Dendritic cell treated with granulocyte-macrophage colony-stimulating factor and Interleukin-4, amounts not matched to agents 40 ng/mL and 50 ng/mL, for 4 days (primary cell): ENCODE results near the gene TCF15.
"Not testable (repeated sequence)": the region's sequence is repeated elsewhere in the genome, so short reads cannot be mapped to it uniquely, and the experiment has no call there.

Source experiments
- H3K27ac Mint-ChIP-seq: one replicate; pipeline ENCODE4 v1.8.0; 2022; ENCODE audit warnings: mild to moderate bottlenecking, mixed read lengths
- H3K27me3 Mint-ChIP-seq: one replicate; pipeline ENCODE4 v1.8.0; 2022; ENCODE audit warnings: mild to moderate bottlenecking, mixed read lengths
- H3K36me3 Mint-ChIP-seq: one replicate; pipeline ENCODE4 v1.8.0; 2022; ENCODE audit warnings: low read depth, mixed read lengths
- H3K4me1 Mint-ChIP-seq: one replicate; pipeline ENCODE4 v1.8.0; 2022; ENCODE audit warnings: low read depth, mixed read lengths
- H3K4me3 Mint-ChIP-seq: one replicate; pipeline ENCODE4 v1.8.0; 2022; ENCODE audit warnings: mild to moderate bottlenecking, moderate library complexity, mixed read lengths
- H3K9me3 Mint-ChIP-seq: one replicate; pipeline ENCODE4 v1.8.0; 2022; ENCODE audit warnings: mixed read lengths
- intact Hi-C: fragments of 100-400 bp; cut with micrococcal nuclease; formaldehyde crosslinking; loops from one replicate; pipeline ENCODE4 v1.15.0; 2022

The TCF15 gene

DNA sequence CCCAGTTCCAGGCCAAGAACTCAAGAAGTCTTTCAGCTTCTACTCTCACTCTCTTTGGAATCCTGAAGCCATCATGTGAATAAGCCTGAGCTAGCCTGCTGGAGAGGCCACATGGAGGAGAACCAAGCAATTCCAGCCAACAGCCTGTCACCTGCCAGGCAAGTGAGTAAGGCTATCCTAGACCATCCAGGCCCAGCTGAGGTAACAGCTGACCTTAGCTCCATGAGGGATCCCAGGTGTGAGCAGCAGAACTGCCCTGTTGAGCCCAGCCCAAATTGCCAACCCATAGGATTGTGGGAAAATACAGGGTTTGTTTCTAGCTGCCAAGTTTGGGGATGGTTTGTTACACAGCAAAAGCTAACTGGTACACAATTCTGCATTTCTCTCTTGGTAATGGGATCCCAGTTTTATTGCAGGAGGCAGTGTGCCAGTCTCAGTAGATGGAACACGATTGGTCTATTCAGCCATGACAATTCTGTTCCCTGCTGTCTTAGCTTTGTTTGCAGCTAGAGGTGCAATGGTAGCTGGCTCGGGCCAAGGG is 37.4 kb upstream of the TCF15 start:
- H3K4me3 Mint-ChIP-seq, result no peak overlapping the region
- H3K4me1 Mint-ChIP-seq, result peaks cover 66% of the 10 kb centered on the region
- intact Hi-C loops, result loop anchor here (10.0 kb wide), 1 partner anchor 293 kb away; no protein-coding TSS in a partner anchor
- no peaks in the 10 kb centered on the region for H3K9me3 Mint-ChIP-seq
- H3K27ac Mint-ChIP-seq, result peak overlapping the region; percentile 41
- H3K27me3 Mint-ChIP-seq, result peaks cover 17% of the 10 kb centered on the region
- H3K36me3 Mint-ChIP-seq, result peaks cover 70% of the 10 kb centered on the region

GRCh38 chr20:646868-647233 is 36.7 kb upstream of the TCF15 start:
- Mint-ChIP-seq H3K27ac (peak overlapping the region; percentile 41), H3K36me3 (peaks cover 65% of the 10 kb centered on the region), H3K27me3 (peaks cover 19% of the 10 kb centered on the region), H3K4me1 (peaks cover 59% of the 10 kb centered on the region), H3K9me3 (no peaks in the 10 kb centered on the region), H3K4me3 (no peak overlapping the region)
- intact Hi-C loops, result loop anchor here (10.0 kb wide), 1 partner anchor 292 kb away; no protein-coding TSS in a partner anchor

DNA sequence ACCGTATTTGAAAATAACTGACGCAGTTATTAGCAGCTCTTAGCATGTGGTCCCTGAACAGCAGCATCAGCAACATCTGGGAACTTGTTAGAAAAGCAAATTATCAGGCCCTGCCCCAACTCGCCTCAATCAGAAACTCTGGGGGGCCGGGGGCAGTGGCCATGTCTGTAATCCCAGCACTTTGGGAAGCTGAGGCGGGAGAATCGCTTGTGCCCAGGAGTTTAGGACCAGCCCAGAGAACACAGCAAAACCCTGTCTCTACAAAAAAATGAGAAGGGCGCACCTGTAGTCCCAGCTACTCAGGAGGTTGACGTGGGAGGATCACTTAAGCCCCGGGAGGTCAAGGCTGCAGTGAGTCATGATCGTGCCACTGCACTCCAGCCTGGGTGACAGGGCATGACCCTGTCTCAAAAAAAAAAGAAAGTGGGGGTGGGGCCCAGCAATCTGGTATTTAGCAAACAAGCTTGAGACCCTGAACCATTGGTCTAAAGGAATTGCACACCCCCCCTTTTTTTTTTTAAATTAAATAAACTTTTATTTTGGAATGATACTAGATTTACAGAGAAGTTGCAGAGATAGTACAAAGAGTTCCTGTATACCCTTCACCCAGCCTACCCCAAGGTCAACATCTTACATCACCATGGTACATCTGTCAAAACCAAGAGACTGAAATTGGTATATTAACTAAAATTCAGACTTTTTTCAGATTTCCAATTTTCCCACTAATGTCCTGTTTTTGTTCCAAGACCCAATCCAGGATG is 36.2 kb upstream of the TCF15 start:
- intact Hi-C loops, result loop anchor here (10.0 kb wide), 1 partner anchor 291 kb away; no protein-coding TSS in a partner anchor
- Mint-ChIP-seq H3K27me3 (peaks cover 22% of the 10 kb centered on the region), H3K4me1 (peaks cover 54% of the 10 kb centered on the region), H3K27ac (peak overlapping the region; percentile 73), H3K4me3 (no peak overlapping the region), H3K36me3 (peaks cover 59% of the 10 kb centered on the region), H3K9me3 (no peaks in the 10 kb centered on the region)

DNA sequence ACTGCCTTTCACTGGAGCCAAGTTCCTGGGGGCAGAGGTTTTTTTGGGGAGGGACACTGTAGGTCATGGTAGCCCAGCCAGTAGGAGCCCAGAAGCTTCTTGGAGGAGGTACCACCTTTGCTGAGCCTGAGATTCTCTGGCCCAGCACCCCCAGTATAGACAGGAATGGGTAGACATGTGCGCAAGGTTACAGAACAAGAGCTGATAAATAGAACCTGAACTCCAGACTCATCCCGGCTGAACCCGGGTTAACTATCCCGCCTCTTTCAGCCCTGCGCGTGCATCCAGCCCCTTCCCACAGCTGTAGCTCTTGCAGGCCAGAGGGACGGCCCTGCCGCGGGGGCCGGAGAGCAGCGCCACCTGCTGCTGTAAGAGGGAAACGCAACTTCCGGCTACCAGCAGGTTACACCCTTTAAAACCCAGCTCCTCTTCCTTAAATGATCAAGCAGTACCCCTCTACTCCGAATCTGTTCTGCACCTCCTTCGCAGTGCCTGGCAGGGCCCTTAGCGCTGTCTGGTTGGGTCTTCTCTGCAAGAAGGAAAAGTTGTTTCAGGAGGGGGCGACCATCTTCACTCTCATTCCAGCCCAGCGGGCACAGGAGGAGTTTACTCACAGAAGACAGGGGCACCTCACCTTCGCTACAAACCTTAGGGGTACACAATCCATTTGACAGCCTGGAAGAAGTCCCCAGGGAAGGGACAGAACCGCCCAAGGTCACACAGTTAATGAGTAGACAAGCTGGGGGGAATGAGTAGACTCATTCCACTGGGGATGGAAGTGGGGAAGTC is 35.4 kb upstream of the TCF15 start:
- intact Hi-C loops, result loop anchor here (1.0 to 10.0 kb wide), 2 partner anchors 83 to 291 kb away; no protein-coding TSS in a partner anchor
- no peak overlapping the region for H3K4me3 Mint-ChIP-seq
- H3K27me3 Mint-ChIP-seq, result peaks cover 26% of the 10 kb centered on the region
- peaks cover 53% of the 10 kb centered on the region for H3K36me3 Mint-ChIP-seq
- no peaks in the 10 kb centered on the region for H3K9me3 Mint-ChIP-seq
- peaks cover 46% of the 10 kb centered on the region for H3K4me1 Mint-ChIP-seq
- peak overlapping the region; percentile 73 for H3K27ac Mint-ChIP-seq

DNA sequence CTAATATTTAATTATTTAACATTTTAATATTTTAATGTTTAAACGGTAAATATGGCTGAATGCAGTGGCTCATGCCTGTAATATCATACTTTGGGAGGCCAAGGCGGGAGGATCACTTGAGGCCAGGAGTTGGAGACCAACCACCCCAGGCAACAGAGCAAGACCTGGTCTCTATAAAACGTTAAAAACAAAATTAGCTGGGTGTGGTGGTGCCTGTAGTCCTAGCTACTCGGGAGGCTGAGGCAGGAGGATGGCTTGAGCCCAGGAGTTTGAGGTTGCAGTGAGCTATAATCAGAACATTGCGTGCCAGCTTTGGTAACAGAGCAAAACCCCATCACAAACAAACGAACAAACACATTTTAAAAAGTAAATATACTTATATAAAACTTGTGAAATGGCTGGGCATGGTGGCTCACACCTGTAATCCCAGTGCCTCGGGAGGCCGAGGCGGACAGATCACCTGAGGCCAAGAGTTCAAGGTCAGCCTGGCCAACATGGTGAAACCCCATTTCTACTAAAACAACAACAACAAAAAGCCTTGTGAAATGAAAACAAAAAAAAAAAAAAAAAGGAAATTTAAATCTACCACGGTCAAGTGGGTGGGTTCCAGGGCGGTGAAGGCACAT is 34.7 kb upstream of the TCF15 start:
- Mint-ChIP-seq H3K9me3 (no peaks in the 10 kb centered on the region), H3K27ac (no peak overlapping the region), H3K4me1 (peaks cover 39% of the 10 kb centered on the region), H3K27me3 (peaks cover 33% of the 10 kb centered on the region), H3K4me3 (no peak overlapping the region), H3K36me3 (peaks cover 46% of the 10 kb centered on the region)
- intact Hi-C loops, result loop anchor here (1.0 to 10.0 kb wide), 2 partner anchors 83 to 290 kb away; no protein-coding TSS in a partner anchor

DNA sequence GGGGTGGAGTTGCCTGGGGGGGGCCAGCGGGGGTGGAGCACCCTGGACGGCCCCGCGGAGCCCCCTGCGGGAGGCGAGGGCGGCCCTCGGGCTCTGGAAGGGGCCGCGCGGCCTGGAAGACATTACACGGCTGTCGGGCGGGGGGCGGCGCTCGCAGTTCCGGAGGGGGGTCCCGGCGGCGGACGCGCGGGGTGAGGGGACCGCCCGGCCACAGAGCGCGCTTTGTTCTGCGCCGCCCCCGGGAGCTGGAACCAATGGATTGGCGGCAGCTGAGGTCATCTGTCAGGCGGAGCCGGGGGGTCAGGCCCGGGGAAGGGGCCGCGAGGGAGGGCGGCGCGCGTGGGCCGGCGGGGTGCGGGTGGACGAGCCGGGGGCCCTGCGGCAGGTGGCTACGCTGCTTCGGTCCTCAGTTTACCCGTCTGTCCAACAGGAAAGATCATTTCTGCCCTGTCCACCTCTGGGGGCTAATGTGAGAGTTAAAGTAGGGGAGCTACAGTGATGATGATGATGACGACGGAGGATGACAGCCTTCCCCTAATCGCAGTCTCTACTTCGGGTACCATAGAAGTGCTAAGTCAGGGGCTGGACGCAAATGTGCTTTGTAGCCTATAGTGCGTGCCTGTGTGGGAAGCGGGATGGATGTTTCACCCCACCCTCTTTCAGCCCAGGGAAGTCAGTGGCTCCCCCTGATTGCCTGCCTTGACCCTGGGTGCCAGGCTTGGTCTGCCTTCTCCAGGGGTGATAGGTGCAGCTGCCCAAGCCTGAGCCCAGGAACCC is 32.5 kb upstream of the TCF15 start:
- Mint-ChIP-seq H3K27ac (no peak overlapping the region), H3K9me3 (no peaks in the 10 kb centered on the region), H3K36me3 (peaks cover 23% of the 10 kb centered on the region), H3K27me3 (peaks cover 36% of the 10 kb centered on the region), H3K4me1 (peaks cover 19% of the 10 kb centered on the region), H3K4me3 (no peak overlapping the region)
- intact Hi-C loops, result loop anchor here (10.0 kb wide), 1 partner anchor 288 kb away; no protein-coding TSS in a partner anchor

DNA sequence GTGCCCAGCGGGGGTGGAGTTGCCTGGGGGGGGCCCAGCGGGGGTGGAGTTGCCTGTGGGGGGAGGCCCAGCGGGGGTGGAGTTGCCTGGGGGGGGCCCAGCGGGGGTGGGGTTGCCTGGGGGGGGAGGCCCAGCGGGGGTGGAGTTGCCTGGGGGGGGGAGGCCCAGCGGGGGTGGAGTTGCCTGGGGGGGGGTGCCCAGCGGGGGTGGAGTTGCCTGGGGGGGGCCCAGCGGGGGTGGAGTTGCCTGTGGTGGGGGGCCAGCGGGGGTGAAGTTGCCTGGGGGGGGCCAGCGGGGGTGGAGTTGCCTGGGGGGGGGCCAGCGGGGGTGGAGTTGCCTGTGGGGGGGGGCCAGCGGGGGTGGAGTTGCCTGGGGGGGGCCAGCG is 31.9 kb upstream of the TCF15 start:
- H3K9me3 Mint-ChIP-seq, H3K27ac Mint-ChIP-seq, H3K4me3 Mint-ChIP-seq: not testable (repeated sequence)
- Mint-ChIP-seq H3K27me3 (peaks cover 40% of the 10 kb centered on the region), H3K36me3 (peaks cover 18% of the 10 kb centered on the region), H3K4me1 (peaks cover 13% of the 10 kb centered on the region)
- intact Hi-C loops, result loop anchor here (10.0 kb wide), 1 partner anchor 287 kb away; no protein-coding TSS in a partner anchor

GRCh38 chr20:641516-641875 is 31.4 kb upstream of the TCF15 start:
- Mint-ChIP-seq H3K27me3 (peaks cover 40% of the 10 kb centered on the region), H3K4me1 (peaks cover 9% of the 10 kb centered on the region)
- intact Hi-C loops, result loop anchor here (10.0 kb wide), 1 partner anchor 287 kb away; no protein-coding TSS in a partner anchor

DNA sequence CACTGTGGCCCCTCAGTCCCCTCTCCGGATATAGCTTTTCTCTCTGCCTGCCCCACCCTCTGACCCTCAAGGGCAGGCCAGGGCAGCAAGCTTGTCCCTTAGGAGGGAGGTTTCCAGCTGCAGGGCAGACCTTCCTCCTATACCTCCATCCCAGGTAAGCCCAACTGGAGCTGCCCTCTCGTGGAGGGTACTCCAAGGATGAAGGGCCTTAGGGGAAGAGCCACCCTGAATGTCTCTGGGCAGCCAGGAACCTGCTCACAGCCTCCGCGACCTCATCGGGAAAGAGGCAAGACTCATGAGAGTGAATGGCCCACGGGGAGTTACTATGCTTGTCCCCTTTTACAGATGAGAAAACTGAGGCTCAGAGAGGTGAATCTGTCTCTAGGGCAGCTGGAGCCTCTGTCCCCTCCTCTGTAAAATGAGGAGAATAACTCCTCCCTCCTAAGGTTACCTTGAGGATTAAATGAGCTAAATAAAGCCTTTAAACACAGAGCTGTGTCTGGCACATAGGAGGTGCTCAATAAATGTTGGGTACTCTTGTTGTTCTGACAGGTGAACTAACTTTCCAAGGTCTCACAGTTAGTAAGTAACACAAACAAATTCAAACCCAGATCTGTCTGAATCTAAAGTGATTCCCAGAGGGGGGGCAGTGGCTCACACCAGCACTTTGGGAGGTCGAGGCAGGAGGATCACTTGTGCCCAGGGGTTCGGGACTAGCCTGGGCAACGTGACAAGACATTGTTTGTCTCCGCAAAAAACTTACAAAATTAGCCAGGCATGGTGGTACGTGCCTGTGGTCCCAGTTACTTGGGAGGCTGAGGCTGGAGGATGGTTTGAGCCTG is 30.8 kb upstream of the TCF15 start:
- H3K9me3 Mint-ChIP-seq, result no peaks in the 10 kb centered on the region
- intact Hi-C loops, result loop anchor here (10.0 kb wide), 1 partner anchor 286 kb away; no protein-coding TSS in a partner anchor
- H3K4me1 Mint-ChIP-seq, result peaks cover 5% of the 10 kb centered on the region
- H3K36me3 Mint-ChIP-seq, result peaks cover 9% of the 10 kb centered on the region
- H3K27me3 Mint-ChIP-seq, result peaks cover 42% of the 10 kb centered on the region
- no peak overlapping the region for H3K27ac Mint-ChIP-seq
- no peak overlapping the region for H3K4me3 Mint-ChIP-seq

More at GRCh38 chr20:641516-641875, 31.4 kb upstream of the TCF15 start:
- H3K36me3 Mint-ChIP-seq, result peaks cover 13% of the 10 kb centered on the region
- no peak overlapping the region for H3K4me3 Mint-ChIP-seq
- no peaks in the 10 kb centered on the region for H3K9me3 Mint-ChIP-seq
- no peak overlapping the region for H3K27ac Mint-ChIP-seq

DNA sequence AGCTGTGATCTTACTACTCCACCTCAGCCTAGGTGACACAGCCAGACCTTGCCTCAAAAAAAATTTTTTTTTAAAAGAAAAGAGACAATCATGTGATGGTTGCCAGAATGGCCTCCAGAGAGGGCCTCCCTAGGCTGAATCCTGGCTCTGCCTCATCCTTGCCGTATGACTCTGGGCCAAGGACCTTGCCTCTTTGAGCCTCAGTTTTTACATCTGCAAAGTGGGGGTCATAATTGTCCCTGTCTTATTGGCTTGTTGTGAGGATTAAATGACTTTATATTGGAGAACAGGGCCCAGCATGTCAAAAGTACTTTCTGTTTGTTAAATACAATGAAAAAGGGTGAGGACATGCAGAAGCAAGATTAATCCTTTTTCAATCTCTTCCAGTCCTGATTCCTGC is 28.5 kb upstream of the TCF15 start:
- intact Hi-C loops, result no loop called here
- Mint-ChIP-seq H3K4me3 (no peak overlapping the region), H3K27ac (no peak overlapping the region), H3K27me3 (peaks cover 36% of the 10 kb centered on the region), H3K4me1 (no peaks in the 10 kb centered on the region), H3K36me3 (no peaks in the 10 kb centered on the region), H3K9me3 (no peaks in the 10 kb centered on the region)

- intact Hi-C loops, result no loop called here
- no peaks in the 10 kb centered on the region for H3K9me3 Mint-ChIP-seq
- no peaks in the 10 kb centered on the region for H3K36me3 Mint-ChIP-seq
- no peak overlapping the region for H3K4me3 Mint-ChIP-seq
- no peaks in the 10 kb centered on the region for H3K4me1 Mint-ChIP-seq
- peaks cover 25% of the 10 kb centered on the region for H3K27me3 Mint-ChIP-seq
- H3K27ac Mint-ChIP-seq, result no peak overlapping the region
Measured at GRCh38 chr20:637559-637958, 27.4 kb upstream of the TCF15 start.

GRCh38 chr20:635893-636338 is 25.8 kb upstream of the TCF15 start:
- no peaks in the 10 kb centered on the region for H3K9me3 Mint-ChIP-seq
- H3K27me3 Mint-ChIP-seq, result peaks cover 17% of the 10 kb centered on the region
- H3K27ac Mint-ChIP-seq, result no peak overlapping the region
- no peaks in the 10 kb centered on the region for H3K4me1 Mint-ChIP-seq
- H3K36me3 Mint-ChIP-seq, result no peaks in the 10 kb centered on the region
- H3K4me3 Mint-ChIP-seq, result no peak overlapping the region
- intact Hi-C loops, result no loop called here
